Muscle of arm (tissue), 12 donors: ENCODE results near the gene MUS81. TPM values are rescaled to one million over a fixed set of nuclear protein-coding genes. Genes with fewer than 3 reads are reported as not detected.

ENCODE experiments used
- DNase-seq: peaks from one replicate; pipeline ENCODE4 v3.0.0-alpha.2; 2013
- polyA plus RNA-seq, 12 donors: library from polyadenylated mRNA; unstranded; fragments of 120-200 nt; gene quantifications; one replicate each; pipeline ENCODE4 v1.2.1, GENCODE V29; 2013; ENCODE audit not compliant: insufficient read length in 12 of 12

Gene MUS81
- polyA plus RNA-seq, 12 donors = 35.4 to 63.0 (median 39.4) TPM; not detected in 1

- peak; percentile 95 for DNase-seq
Observed at GRCh38 chr11:65859095-65859811, 980 bp upstream of the MUS81 start.

- no peak for DNase-seq
Observed at GRCh38 chr11:65859812-65860277, 388 bp upstream of the MUS81 start.

- DNase-seq = no peak
Observed at GRCh38 chr11:65861165-65861505, 902 bp downstream of the MUS81 start.

GRCh38 chr11:65861533-65862183, 1.4 kb downstream of the MUS81 start:
- DNase-seq = no peak

GRCh38 chr11:65862191-65862735, 2.0 kb downstream of the MUS81 start:
- DNase-seq = no peak

GRCh38 chr11:65862941-65863888, 3.0 kb downstream of the MUS81 start:
- DNase-seq = no peak

- no peak for DNase-seq
Observed at GRCh38 chr11:65863889-65864705, 3.9 kb downstream of the MUS81 start.

- no peak for DNase-seq
Observed at GRCh38 chr11:65864706-65865471, 4.7 kb downstream of the MUS81 start.

GRCh38 chr11:65865550-65866172, 5.4 kb downstream of the MUS81 start:
- DNase-seq = no peak

- DNase-seq = no peak
Observed at GRCh38 chr11:65866509-65867283, 6.5 kb downstream of the MUS81 start.

GRCh38 chr11:65867284-65868071, 7.2 kb downstream of the MUS81 start:
- no peak for DNase-seq

- DNase-seq = no peak
Observed at GRCh38 chr11:65868076-65868667, 7.9 kb downstream of the MUS81 start.

- no peak for DNase-seq
Observed at GRCh38 chr11:65868907-65869306, 8.7 kb downstream of the MUS81 start.

GRCh38 chr11:65869643-65870306, 9.5 kb downstream of the MUS81 start:
- DNase-seq = no peak

- no peak for DNase-seq
Observed at GRCh38 chr11:65870307-65870658, 10.1 kb downstream of the MUS81 start.

GRCh38 chr11:65870706-65871681, 10.8 kb downstream of the MUS81 start:
- no peak for DNase-seq
